ENCODE results near the gene AQP4.

The AQP4 gene

DNA sequence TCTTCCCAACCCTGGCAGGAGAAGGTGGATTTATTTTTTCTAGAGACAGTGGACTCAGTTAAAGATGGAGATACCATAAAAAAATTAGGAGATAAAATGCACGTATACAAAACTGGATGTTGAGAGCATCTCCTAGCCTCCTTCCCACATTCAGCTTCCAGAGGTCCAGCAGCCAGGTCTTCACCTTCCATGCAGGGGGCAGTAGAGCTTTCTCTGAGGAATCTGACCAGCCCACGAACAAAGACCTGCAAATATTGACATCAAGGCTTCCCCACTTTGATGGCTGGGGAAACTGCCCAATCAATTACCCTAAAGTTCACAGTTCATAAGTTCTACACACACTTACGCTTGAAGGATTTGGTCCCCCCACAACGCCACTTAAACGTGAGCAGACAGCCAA, 24.5 kb downstream of the AQP4 start:
- no peak for DNase-seq (ENCODE audit: extremely low read depth in 1 of 2, low read depth in 1 of 2)

GRCh38 chr18:26839609-26840008, 25.9 kb downstream of the AQP4 start:
- DNase-seq (ENCODE audit: extremely low read depth in 1 of 2, low read depth in 1 of 2) = no peak

GRCh38 chr18:26832302-26832701, 33.2 kb downstream of the AQP4 start:
- no peak for DNase-seq (ENCODE audit: extremely low read depth in 1 of 2, low read depth in 1 of 2)

- no peak for DNase-seq (ENCODE audit: extremely low read depth in 1 of 2, low read depth in 1 of 2)
Observed at GRCh38 chr18:26827581-26827980, 37.9 kb downstream of the AQP4 start.

DNA sequence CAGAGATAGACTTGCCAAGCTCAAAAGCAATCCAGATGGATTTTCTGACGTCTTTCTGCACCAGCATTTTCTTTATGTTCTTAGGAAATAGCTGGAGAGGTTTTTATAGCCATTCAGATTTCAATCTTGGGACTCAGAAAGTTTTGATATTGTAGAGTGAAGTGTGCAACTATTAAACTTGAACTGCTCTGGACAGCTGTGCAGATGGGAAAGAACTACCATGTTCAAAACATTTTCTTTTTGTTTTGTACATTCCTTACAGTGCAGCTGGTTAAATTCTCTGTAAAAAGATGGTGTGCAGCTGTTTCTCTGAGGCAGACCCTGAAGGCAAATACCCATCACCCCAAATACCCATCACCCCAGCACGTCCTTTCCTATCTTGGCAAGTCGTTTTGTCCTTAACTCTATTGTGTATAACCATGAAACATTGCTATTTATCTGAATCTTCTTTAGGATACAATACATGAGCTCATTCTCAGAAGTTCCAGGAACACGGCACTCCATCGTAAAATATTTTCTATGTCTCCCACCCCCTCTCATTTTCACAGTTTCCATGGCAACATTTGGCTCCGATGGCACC, 38.8 kb downstream of the AQP4 start:
- DNase-seq (ENCODE audit: extremely low read depth in 1 of 2, low read depth in 1 of 2) = no peak

DNA sequence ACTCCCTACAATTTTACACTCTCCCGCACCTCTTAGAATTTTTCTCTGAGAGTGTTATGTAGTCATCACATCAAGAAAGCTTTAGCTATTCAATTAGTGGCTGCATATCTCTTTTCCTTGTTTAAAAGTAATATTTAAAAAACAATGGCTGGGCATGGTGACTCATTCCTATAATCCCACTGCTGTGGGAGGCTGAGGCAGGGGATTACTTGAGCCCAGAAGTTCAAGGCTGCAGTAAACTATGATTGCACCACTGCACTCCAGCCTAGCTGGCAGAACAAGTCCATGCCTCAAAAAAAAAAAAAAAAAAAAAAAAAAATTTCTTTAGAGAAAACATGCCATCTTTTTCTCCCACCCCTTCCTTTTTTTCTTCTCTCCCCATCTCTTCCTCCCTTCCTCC, 44.3 kb downstream of the AQP4 start:
- DNase-seq (ENCODE audit: extremely low read depth in 1 of 2, low read depth in 1 of 2) = no peak

- DNase-seq (ENCODE audit: extremely low read depth in 1 of 2, low read depth in 1 of 2) = no peak
Observed at GRCh38 chr18:26819046-26819445, 46.5 kb downstream of the AQP4 start.

DNA sequence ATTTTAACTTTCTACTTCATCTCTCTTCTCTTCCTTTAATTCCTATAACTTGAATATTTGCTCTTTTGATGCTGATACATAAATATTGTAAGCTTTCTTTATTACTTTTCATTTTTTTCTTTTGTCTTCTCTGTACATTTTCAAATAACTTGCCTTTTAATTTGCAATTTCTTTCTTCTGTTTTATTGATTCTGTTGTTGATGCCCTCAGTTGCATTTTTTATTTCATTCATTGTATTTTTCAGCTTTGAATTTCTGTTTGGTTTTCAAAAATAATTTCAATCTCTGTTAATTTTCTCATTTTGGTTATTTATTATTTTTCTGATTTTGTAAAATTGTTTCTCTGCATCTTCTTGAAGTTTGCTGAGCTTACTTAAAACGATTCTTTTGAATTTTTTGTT, 47.0 kb downstream of the AQP4 start:
- no peak for DNase-seq (ENCODE audit: extremely low read depth in 1 of 2, low read depth in 1 of 2)

GRCh38 chr18:26813043-26813442, 52.5 kb downstream of the AQP4 start:
- no peak for DNase-seq (ENCODE audit: extremely low read depth in 1 of 2, low read depth in 1 of 2)

GRCh38 chr18:26812462-26812861, 53.0 kb downstream of the AQP4 start:
- DNase-seq (ENCODE audit: extremely low read depth in 1 of 2, low read depth in 1 of 2) = no peak

DNA sequence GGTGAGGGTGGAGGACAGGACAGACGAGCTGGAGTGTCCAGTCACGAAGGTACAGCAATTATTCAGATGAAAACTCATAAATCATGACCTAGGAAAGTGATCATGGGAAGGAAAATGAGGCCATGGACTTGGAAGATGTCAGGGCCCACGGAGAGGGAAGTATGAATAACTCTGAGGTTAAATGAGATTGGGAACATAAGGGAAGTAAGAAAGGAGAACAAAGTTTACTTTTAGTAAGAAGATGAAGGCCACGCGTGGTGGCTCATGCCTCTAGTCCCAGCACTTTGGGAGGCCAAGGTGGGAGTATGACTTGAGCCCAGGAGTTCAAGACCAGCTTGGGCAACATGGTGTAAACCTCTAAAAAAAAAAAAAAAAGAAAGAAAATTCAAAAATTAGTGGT, 56.2 kb downstream of the AQP4 start:
- DNase-seq (ENCODE audit: extremely low read depth in 1 of 2, low read depth in 1 of 2) = no peak

- no peak for DNase-seq (ENCODE audit: extremely low read depth in 1 of 2, low read depth in 1 of 2)
Observed at GRCh38 chr18:26806224-26806623, 59.3 kb downstream of the AQP4 start.

DNA sequence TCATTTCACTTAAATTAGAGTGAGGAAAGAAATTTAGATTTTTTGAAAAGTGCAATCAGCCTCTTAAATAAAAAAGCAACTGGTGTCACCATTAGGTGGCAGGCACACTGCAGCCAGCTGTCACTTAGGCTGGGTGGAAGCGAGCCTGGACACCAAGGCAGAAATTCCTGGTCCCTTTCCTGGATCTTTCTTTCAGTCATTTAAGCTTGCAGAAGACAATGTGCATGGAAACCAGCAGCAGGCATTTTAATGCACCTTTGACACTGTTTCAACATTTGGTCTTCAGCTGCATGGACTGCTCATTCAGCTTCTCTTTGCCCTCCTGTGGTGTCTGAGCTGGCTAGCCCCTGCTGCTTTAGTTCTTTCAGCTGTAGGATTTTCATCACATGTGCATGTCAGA, 61.0 kb downstream of the AQP4 start:
- DNase-seq (ENCODE audit: extremely low read depth in 1 of 2, low read depth in 1 of 2) = no peak

- no peak for DNase-seq (ENCODE audit: extremely low read depth in 1 of 2, low read depth in 1 of 2)
Observed at GRCh38 chr18:26803643-26804042, 61.9 kb downstream of the AQP4 start.

GRCh38 chr18:26802330-26803200, 62.9 kb downstream of the AQP4 start:
- DNase-seq (ENCODE audit: extremely low read depth in 1 of 2, low read depth in 1 of 2) = no peak

Data from activated CD8-positive, alpha-beta memory T cell treated with anti-CD3 and anti-CD28 coated beads for 1 hour (primary cell).